ENCODE measurements around the gene GABRG3.

Gene GABRG3

DNA sequence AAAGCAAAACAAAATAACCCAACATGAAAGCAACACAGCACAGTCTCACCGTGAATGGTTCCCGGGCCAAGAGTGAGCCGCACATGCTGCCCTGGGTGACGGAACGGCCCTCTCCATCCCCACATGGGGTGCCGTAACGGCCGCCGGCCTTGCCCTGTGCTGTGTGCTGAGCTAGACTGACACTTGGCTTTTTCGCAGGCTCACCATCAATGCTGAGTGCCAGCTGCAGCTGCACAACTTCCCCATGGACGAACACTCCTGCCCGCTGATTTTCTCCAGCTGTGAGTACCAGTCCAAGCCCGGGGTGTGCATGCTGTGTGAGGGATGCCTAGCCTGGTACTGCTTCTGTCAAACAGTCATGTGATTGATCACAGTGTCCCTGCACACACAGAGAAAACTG is 357.6 kb downstream of the GABRG3 start:
- Histone ChIP-seq H3K9me3 (no peaks in the 10 kb centered on the region), H3K4me3 (ENCODE audit: low read depth, low read length) (no peak overlapping the region), H3K4me1 (no peaks in the 10 kb centered on the region), H3K36me3 (no peaks in the 10 kb centered on the region), H3K27me3 (no peaks in the 10 kb centered on the region)
- DNase-seq, result no peak
- no peak for TF ChIP-seq CTCF (IDR thresholded peaks at IDR 0.05; ENCODE audit: low read depth, low read length)

- Histone ChIP-seq H3K36me3 (no peaks in the 10 kb centered on the region), H3K4me3 (ENCODE audit: low read depth, low read length) (no peak overlapping the region), H3K4me1 (no peaks in the 10 kb centered on the region), H3K9me3 (no peaks in the 10 kb centered on the region), H3K27me3 (no peaks in the 10 kb centered on the region)
- no peak for TF ChIP-seq CTCF (IDR thresholded peaks at IDR 0.05; ENCODE audit: low read depth, low read length)
- no peak for DNase-seq
Measured at GRCh38 chr15:27330326-27330725, 359.3 kb downstream of the GABRG3 start.

GRCh38 chr15:27336676-27337075 is 365.7 kb downstream of the GABRG3 start:
- H3K4me3 ChIP-seq (ENCODE audit: low read depth, low read length), result no peak overlapping the region
- H3K27me3 ChIP-seq, result no peaks in the 10 kb centered on the region
- TF ChIP-seq CTCF (IDR thresholded peaks at IDR 0.05; ENCODE audit: low read depth, low read length), result no peak
- DNase-seq, result no peak
- no peaks in the 10 kb centered on the region for H3K4me1 ChIP-seq
- H3K36me3 ChIP-seq, result no peaks in the 10 kb centered on the region
- H3K9me3 ChIP-seq, result no peaks in the 10 kb centered on the region

DNA sequence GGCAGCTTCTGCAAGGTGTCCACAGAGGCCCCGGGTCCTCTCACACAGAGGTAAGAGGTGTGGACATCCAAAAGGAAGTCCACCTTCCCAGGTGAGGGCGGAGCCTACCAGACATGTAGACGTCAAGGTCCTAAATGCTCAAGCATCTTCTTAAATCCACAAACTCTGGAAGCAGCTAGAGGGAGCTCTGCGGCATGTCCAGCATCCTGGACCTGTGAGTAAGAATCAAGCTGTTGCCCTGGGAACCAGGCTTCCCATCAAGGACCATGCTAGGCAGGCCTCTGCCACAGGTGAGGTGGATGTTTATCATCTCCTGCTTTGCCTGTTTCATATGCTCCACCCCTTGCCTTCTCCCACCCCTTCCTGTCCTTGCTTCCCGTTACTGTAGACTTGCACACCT is 368.2 kb downstream of the GABRG3 start:
- Histone ChIP-seq H3K27me3 (no peaks in the 10 kb centered on the region), H3K9me3 (no peaks in the 10 kb centered on the region), H3K36me3 (no peaks in the 10 kb centered on the region), H3K4me1 (peaks cover 5% of the 10 kb centered on the region; the same call in 1 of the 2 replicates), H3K4me3 (ENCODE audit: low read depth, low read length) (no peak overlapping the region)
- peak; percentile 18 for TF ChIP-seq CTCF (IDR thresholded peaks at IDR 0.05; ENCODE audit: low read depth, low read length)
- DNase-seq, result no peak

- Histone ChIP-seq H3K27me3 (no peaks in the 10 kb centered on the region), H3K9me3 (no peaks in the 10 kb centered on the region), H3K4me3 (ENCODE audit: low read depth, low read length) (no peak overlapping the region), H3K4me1 (peaks cover 5% of the 10 kb centered on the region; the same call in 1 of the 2 replicates), H3K36me3 (no peaks in the 10 kb centered on the region)
- DNase-seq, result no peak
- TF ChIP-seq CTCF (IDR thresholded peaks at IDR 0.05; ENCODE audit: low read depth, low read length), result no peak
Measured at GRCh38 chr15:27341780-27342343, 370.9 kb downstream of the GABRG3 start.

- Histone ChIP-seq H3K36me3 (no peaks in the 10 kb centered on the region), H3K27me3 (no peaks in the 10 kb centered on the region), H3K9me3 (no peaks in the 10 kb centered on the region), H3K4me3 (ENCODE audit: low read depth, low read length) (no peak overlapping the region), H3K4me1 (peaks cover 5% of the 10 kb centered on the region; the same call in 1 of the 2 replicates)
- peak; percentile 30 for DNase-seq
- TF ChIP-seq CTCF (IDR thresholded peaks at IDR 0.05; ENCODE audit: low read depth, low read length), result no peak
Measured at GRCh38 chr15:27342991-27343390, 372.0 kb downstream of the GABRG3 start.
